GM19467 (cell line): ENCODE measurements around the gene TOB2.

Source experiments
- ATAC-seq: cut with Tn5 transposase; IDR thresholded peaks from one replicate; pipeline ENCODE4 v1.9.1; 2021; ENCODE audit warnings: mild to moderate bottlenecking, moderate library complexity; ENCODE audit not compliant: unreplicated experiment

The TOB2 gene

DNA sequence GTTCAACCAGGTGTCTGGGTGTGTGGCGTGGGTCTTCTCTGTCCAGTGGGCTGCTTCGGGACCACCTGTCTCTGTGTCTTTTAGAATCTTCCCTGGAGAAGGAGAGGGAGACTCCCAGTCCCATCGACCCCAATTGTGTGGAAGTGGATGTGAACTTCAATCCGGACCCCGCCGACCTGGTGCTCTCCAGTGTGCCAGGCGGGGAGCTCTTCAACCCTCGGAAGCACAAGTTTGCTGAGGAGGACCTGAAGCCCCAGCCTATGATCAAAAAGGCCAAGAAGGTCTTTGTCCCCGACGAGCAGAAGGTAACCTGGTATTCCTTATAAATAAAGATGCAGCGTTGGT is 52.6 kb downstream of the TOB2 start:
- ATAC-seq: no peak

DNA sequence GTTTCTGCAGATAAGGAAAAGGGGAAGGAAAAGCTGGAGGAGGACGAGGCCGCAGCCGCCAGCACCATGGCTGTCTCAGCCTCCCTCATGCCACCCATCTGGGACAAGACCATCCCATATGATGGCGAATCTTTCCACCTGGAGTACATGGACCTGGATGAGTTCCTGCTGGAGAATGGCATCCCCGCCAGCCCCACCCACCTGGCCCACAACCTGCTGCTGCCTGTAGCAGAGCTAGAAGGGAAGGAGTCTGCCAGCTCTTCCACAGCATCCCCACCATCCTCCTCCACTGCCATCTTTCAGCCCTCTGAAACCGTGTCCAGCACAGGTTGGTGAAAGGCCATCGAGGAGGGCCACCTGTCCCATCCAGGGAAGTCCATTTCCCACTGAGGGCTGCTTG is 59.3 kb downstream of the TOB2 start:
- no peak for ATAC-seq

DNA sequence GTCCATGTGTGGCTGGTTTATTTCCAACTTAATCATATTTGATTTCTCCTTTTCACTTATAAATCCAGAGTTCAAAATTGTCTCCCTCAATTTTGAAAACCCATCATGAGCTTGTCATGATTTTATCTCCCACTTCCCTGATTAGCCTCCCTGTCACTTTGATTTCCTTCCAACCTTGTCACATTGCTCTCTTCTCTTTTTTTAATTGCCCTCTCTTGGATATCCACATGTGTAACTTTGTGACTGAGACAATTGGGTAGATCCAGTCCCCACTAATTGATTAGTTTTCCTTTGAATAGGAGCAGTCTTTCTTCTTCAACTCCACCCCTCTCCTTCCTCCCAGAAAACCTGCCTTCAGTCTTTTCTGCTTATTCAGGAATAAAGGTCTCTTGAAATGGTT is 62.5 kb downstream of the TOB2 start:
- no peak for ATAC-seq
